OCI-LY7 (cell line): ENCODE results near the gene TNMD.

Source experiments
- CTCF ChIP-seq: fragments of 200-600 bp; sonication (generic); conservative IDR thresholded peaks from 2 replicates; pipeline ENCODE4 v1.5.1; 2014; ENCODE audit warnings: mild to moderate bottlenecking, antibody characterized with exemption, low read length, moderate library complexity, mixed read lengths
- EZH2phosphoT487 ChIP-seq: fragments of 200-600 bp; sonication (generic); IDR thresholded peaks from 2 replicates; pipeline ENCODE4 v1.6.1; 2018; ENCODE audit warnings: low read depth, borderline replicate concordance, mild to moderate bottlenecking, mixed run types, antibody characterized with exemption, low read length, moderate library complexity, mixed read lengths

DNA sequence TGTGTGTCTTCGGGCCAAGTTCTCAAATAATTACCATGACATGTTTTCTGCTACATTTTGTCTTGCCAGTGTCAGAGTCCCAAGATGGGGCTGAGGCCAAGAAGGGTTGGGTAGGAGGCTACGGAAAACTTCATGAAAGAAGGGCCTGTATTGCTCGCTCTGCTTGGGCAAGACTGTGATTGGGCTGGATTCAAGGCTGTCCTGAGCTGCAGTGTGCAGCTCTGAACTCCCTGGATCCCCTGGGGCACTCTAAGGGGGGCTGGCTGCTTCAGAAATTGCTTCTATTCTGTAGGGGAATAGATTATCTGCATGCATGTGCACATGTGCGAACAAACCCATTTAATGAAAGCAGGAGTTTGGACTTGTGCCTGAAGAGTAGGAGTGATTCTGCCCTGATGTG lies 38.3 kb downstream of the TNMD start:
- TF ChIP-seq CTCF (no peak), EZH2phosphoT487 (no peak)
